Lower leg skin (tissue), 4 donors: ENCODE results near the gene STRC. TPM values are rescaled to one million over a fixed set of nuclear protein-coding genes. Genes with fewer than 3 reads are reported as not detected.

Source experiments
- DNase-seq, 2 donors: peaks; one replicate each; pipeline ENCODE4 v3.0.0-alpha.2; 2019; ENCODE audit warnings: low spot score in 2 of 2
- H3K4me3 ChIP-seq: fragments of 200-600 bp; sonication (generic); 2 replicates; pipeline ENCODE4 v1.5.1; 2017; ENCODE audit warnings: mild to moderate bottlenecking, low read depth; ENCODE audit not compliant: poor library complexity, severe bottlenecking
- POLR2A ChIP-seq, 2 donors: fragments of 450-650 bp; IDR thresholded peaks; one replicate each; pipeline ENCODE4 v1.6.1; 2016 to 2017; ENCODE audit warnings: antibody characterized with exemption in 2 of 2, mild to moderate bottlenecking in 1 of 2, moderate library complexity in 1 of 2
- WGBS, 2 donors: methylation state at CpG; one replicate each; pipeline ENCODE4 v1.1.5; 2018; 5-methylcytosine and 5-hydroxymethylcytosine counted together
- intact Hi-C: fragments of 100-400 bp; cut with DNase I; formaldehyde crosslinking; loops from one replicate; pipeline ENCODE4 v1.15.0; 2023; ENCODE audit warnings: low total_unique reads
- total RNA-seq, 4 donors: library from RNA; depleted of rRNA; stranded (reverse); fragments of >200 nt; gene quantifications; one replicate each; pipeline ENCODE4 v1.1.0, GENCODE V29; 2016
- TF ChIP-seq, protein P1 (sequence below), 3 donors: fragments of 450-650 bp; IDR thresholded peaks; one replicate each; pipeline ENCODE4 v1.5.1; 2016; ENCODE audit warnings: antibody characterized with exemption in 3 of 3, mild to moderate bottlenecking in 3 of 3, moderate library complexity in 2 of 3

The STRC gene
- total RNA-seq, 4 donors from 2014 or later, result 0.23 to 0.69 (median 0.38) TPM; not detected in 1

GRCh38 chr15:43552256-43552655, 66.3 kb downstream of the STRC start:
- DNase-seq, result peak in 1 of 2 donors; percentile 57
- TF ChIP-seq POLR2A (IDR thresholded peaks at IDR 0.05), result no peak
- H3K4me3 ChIP-seq, result no peak overlapping the region
- intact Hi-C loops, result no loop called here
- 70 to 82% methylated on average over 4 of the region's 4 CpGs for WGBS, 2 donors

DNA sequence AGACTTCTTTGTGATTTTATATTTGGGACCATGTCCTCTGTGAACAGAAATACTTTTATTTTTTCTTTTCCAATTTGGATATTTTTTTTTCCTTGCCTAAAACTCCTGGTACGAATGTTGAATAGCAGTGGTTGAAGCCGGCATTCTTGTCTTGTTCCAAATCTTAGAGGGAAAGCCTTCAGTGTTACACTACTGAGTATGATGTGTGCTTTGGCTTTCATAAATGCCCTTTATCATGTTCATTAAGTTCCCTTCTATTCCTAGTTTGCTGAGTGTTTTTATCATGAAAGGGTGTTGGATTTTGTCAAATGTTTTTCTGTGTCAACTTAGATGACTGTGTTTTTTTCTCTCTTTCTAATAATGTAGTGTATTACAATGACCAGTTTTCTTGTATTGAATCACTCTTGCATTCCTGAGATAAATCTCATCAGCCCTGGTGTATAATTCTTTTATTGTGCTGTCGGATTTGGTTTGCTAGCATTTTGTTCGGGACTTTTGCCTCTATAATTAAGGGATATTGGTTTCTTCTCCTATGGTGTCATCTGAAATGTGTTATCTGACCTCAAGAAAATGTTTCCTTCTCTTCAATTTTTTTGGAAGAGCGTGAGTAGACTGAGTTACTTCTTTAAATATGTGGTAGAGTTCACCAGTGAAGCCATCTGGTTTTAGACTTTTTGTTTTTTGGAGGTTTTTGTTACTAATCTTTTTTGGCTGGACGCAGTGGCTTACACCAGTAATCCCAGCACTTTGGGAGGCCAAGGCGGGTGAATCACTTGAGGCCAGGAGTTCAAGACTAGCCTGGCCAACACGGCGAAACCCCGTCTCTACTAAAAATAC, 67.9 kb downstream of the STRC start:
- no peak for DNase-seq
- intact Hi-C loops, result no loop called here
- no peak overlapping the region for H3K4me3 ChIP-seq
- TF ChIP-seq, protein P1, sequence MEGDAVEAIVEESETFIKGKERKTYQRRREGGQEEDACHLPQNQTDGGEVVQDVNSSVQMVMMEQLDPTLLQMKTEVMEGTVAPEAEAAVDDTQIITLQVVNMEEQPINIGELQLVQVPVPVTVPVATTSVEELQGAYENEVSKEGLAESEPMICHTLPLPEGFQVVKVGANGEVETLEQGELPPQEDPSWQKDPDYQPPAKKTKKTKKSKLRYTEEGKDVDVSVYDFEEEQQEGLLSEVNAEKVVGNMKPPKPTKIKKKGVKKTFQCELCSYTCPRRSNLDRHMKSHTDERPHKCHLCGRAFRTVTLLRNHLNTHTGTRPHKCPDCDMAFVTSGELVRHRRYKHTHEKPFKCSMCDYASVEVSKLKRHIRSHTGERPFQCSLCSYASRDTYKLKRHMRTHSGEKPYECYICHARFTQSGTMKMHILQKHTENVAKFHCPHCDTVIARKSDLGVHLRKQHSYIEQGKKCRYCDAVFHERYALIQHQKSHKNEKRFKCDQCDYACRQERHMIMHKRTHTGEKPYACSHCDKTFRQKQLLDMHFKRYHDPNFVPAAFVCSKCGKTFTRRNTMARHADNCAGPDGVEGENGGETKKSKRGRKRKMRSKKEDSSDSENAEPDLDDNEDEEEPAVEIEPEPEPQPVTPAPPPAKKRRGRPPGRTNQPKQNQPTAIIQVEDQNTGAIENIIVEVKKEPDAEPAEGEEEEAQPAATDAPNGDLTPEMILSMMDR (IDR thresholded peaks at IDR 0.05), result no peak
- TF ChIP-seq POLR2A (IDR thresholded peaks at IDR 0.05), result no peak
- WGBS, 2 donors, result 64 to 66% methylated on average over 10 of the region's 10 CpGs

Other genes starting within 250 kb of the STRC start
- gene ZSCAN29, start 247.8 kb downstream of the STRC start, total RNA-seq, result 10 to 100 TPM in 3 of 4 donors, 1 to 10 TPM in 1; 9.6 to 20.6 (median 12.9) TPM
- gene TUBGCP4, start 247.7 kb downstream of the STRC start, total RNA-seq, result 10 to 100 TPM; 12.3 to 19.4 (median 15.3) TPM
- gene TP53BP1, start 125.6 kb downstream of the STRC start, total RNA-seq, result 10 to 100 TPM; 13.0 to 17.9 (median 16.9) TPM
- gene MAP1A, start 101.2 kb downstream of the STRC start, total RNA-seq, result 1 to 10 TPM; 2.3 to 6.7 (median 3.8) TPM
- 100 to 1,000 TPM in 1 of 4 donors, 10 to 100 TPM in 3; 15.8 to 115 (median 20.3) TPM for gene PPIP5K1, start 28.6 kb downstream of the STRC start, total RNA-seq
- 10 to 100 TPM; 21.0 to 42.7 (median 30.7) TPM for gene CKMT1B, start 24.8 kb downstream of the STRC start, total RNA-seq
- gene CATSPER2, start 30.0 kb upstream of the STRC start, total RNA-seq, result 1 to 10 TPM in 3 of 4 donors, under 1 TPM in 1; 0.71 to 3.5 (median 1.6) TPM
- gene CKMT1A, start 75.1 kb upstream of the STRC start, total RNA-seq, result 10 to 100 TPM; 22.2 to 36.8 (median 34.7) TPM
- 100 to 1,000 TPM in 2 of 4 donors, 10 to 100 TPM in 2; 68.0 to 107 (median 96.3) TPM for gene PDIA3, start 127.6 kb upstream of the STRC start, total RNA-seq
- gene ELL3, start 158.2 kb upstream of the STRC start, total RNA-seq, result 10 to 100 TPM; 55.4 to 68.7 (median 59.1) TPM
- 100 to 1,000 TPM; 486 to 741 (median 626) TPM for gene SERF2, start 173.5 kb upstream of the STRC start, total RNA-seq
- not detected for gene SERINC4, start 181.4 kb upstream of the STRC start, total RNA-seq
- 10 to 100 TPM in 2 of 4 donors, 1 to 10 TPM in 2; 4.3 to 17.4 (median 12.4) TPM for gene HYPK, start 181.8 kb upstream of the STRC start, total RNA-seq
- gene MFAP1, start 205.9 kb upstream of the STRC start, total RNA-seq, result 10 to 100 TPM; 14.5 to 23.5 (median 17.3) TPM
- 1 to 10 TPM; 3.4 to 7.6 (median 7.1) TPM for gene WDR76, start 208.2 kb upstream of the STRC start, total RNA-seq